DOHH2 (cell line): ENCODE data around the gene CDK4.
A peak's percentile ranks its signal among the peaks of the same experiment; 100 is the strongest.

Source experiments
- EZH2phosphoT487 ChIP-seq: fragments of 200-600 bp; sonication (generic); IDR thresholded peaks from 2 replicates; pipeline ENCODE4 v1.6.1; 2017; ENCODE audit warnings: borderline replicate concordance, mild to moderate bottlenecking, antibody characterized with exemption, low read length, moderate library complexity, mixed read lengths
- TF ChIP-seq, protein P1 (sequence below): fragments of 200-600 bp; sonication (generic); IDR thresholded peaks from one replicate; pipeline ENCODE4 v1.5.1; 2014; ENCODE audit warnings: antibody characterized with exemption, mild to moderate bottlenecking, low read depth, low read length; ENCODE audit not compliant: poor library complexity, severe bottlenecking

DNA sequence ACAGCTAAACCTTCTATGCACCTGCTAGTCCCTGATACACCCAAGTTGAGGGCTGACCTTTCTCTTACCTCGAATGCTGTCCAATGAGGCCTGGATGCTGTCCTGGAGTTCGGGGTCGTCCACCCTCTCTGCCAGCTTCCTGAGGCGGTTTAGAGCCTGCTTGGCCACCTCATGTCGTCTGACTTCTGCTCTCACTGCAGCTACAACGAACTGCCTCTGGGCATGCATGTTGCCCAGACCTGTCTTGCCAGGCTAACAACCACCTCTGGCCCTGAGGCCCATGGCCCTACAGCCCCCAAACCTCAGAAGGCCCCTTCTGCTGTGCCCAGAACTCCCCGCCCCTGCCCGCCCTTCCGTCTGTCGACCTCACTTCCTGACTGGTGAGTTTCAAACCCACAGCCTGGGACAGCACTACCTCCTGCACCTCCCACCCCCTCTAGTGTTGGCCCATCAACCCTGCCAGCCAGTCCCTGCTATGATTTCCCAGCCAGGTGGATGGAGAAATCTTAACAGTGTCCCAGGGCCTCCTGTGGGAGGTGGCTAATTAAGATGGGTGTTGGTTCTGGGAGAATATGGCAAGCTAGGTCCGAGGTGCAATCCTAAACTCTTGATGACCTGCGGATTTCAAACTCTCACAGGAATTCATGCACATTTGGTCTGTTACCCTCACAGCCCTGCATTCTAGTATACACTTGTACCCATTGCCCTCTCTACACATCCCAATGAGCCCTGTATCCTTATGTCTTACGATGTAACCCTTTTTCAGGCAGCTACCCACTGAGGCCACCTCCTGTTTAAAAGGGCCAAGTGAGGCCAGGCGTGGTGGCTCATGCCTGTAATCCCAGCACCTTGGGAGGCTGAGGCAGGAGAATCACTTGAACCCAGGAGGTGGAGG, 10.0 kb downstream of the CDK4 start:
- TF ChIP-seq, protein P1, sequence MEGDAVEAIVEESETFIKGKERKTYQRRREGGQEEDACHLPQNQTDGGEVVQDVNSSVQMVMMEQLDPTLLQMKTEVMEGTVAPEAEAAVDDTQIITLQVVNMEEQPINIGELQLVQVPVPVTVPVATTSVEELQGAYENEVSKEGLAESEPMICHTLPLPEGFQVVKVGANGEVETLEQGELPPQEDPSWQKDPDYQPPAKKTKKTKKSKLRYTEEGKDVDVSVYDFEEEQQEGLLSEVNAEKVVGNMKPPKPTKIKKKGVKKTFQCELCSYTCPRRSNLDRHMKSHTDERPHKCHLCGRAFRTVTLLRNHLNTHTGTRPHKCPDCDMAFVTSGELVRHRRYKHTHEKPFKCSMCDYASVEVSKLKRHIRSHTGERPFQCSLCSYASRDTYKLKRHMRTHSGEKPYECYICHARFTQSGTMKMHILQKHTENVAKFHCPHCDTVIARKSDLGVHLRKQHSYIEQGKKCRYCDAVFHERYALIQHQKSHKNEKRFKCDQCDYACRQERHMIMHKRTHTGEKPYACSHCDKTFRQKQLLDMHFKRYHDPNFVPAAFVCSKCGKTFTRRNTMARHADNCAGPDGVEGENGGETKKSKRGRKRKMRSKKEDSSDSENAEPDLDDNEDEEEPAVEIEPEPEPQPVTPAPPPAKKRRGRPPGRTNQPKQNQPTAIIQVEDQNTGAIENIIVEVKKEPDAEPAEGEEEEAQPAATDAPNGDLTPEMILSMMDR, result peak; percentile 69
- no peak for TF ChIP-seq EZH2phosphoT487
